RCC 7860 (cell line): ENCODE measurements around the gene CARD11.

Experiments
- DNase-seq: peaks from one replicate; pipeline ENCODE4 v3.0.0-alpha.2; 2015; ENCODE audit warnings: low spot score
- FAIRE-seq: peaks from 2 replicates; lab custom pipeline; 2012; peaks lifted over from hg19 to GRCh38; lab: Jason Lieb, UNC

The CARD11 gene

GRCh38 chr7:2947058-2947780 lies 96.4 kb downstream of the CARD11 start:
- FAIRE-seq: no peak
- no peak for DNase-seq

DNA sequence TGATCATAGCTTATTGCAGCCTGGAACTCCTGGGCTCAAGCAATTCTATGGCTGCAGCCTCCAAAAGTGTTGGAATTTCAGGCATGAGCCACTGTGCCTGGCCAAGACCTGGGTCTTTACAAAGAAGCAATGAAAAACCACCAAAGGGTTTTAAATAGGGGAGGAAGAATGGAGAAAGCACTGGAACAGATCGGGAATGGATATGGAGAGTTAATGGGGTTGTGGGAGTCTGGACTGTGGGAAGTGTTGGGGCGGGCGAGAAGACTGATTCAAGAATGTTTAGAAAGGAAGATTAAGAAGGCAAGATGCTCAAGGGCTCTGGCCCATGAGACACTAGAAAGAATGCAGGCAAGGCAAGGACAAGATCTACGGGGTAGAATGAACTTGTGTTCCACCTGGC lies 98.5 kb downstream of the CARD11 start:
- no peak for FAIRE-seq
- DNase-seq: no peak

GRCh38 chr7:2944739-2945138 lies 98.9 kb downstream of the CARD11 start:
- no peak for FAIRE-seq
- DNase-seq: no peak

DNA sequence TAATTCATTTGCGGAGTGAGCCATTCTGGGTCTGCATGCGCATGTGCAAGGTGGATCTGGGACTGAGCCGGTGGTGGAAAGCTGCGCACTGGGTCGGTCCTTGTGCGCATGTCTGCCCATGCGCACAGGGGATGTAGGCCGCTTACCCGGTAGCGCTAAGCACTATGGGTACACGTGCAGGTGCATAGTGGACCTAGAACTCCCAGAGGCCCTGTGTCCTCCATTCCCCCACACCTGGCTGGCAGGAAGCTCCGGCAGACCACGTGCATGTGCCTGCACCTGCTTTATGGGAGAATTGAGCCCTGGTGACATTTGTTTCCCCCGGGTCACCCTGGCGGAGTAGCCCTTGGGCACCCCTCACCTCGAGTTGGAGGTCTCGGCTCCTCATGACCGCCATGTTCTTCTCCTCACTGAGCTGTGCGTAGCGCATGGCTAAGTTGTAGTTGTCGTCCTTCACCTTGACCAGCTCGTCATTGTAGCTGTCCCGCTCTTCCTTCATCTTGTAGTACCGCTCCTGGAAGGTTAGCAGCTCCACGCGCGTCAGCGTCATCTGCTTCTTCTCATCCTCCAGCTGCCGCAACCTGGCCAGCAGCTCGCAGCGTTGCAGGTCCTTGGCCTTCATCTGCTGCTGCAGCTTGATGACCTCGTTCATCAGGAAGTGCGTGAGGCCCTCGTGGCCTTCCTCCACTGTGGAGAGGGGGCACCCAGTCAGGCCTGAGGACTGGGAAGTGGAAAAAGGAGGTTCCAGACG lies 99.6 kb downstream of the CARD11 start:
- FAIRE-seq: no peak
- no peak for DNase-seq

- DNase-seq (no peak), FAIRE-seq (no peak)
Measured at GRCh38 chr7:2941216-2941859, 102.3 kb downstream of the CARD11 start.

- FAIRE-seq (no peak), DNase-seq (no peak)
Measured at GRCh38 chr7:2940466-2940865, 103.2 kb downstream of the CARD11 start.

DNA sequence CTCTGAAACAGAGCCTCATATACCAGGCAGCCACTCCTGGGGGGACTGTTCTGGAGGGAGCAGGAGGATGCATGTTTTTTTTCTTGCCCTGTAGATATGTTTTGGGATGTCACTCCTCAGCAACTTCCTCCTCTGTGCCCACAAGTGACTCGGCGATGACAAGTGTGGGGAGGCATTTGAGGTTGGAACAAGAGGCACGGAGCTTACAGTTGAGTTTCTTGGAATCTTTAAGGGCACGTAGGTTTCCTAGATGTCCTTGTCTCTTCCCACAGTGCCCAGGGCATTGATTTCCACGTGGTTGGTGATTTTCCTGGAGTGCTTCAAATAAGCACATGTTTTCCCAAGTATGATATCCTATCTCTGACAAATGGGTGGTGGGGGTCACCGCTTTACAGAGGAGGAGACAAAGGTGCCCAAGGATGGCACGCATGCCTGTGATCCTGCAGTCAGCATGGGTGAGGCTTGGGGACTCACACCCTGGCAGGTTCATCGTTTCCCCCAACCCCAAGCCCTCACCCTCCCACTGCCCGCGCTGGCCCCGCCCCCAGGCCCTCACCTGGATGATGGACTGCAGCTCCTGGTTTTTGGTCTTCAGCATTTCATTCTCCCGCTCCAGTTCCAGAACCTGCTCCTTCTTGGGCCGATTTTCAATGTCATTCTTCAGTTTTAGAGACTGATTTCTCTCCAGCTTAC lies 104.3 kb downstream of the CARD11 start:
- FAIRE-seq (no peak), DNase-seq (peak; percentile 21)

- FAIRE-seq (no peak), DNase-seq (no peak)
Measured at GRCh38 chr7:2938514-2939192, 105.0 kb downstream of the CARD11 start.

DNA sequence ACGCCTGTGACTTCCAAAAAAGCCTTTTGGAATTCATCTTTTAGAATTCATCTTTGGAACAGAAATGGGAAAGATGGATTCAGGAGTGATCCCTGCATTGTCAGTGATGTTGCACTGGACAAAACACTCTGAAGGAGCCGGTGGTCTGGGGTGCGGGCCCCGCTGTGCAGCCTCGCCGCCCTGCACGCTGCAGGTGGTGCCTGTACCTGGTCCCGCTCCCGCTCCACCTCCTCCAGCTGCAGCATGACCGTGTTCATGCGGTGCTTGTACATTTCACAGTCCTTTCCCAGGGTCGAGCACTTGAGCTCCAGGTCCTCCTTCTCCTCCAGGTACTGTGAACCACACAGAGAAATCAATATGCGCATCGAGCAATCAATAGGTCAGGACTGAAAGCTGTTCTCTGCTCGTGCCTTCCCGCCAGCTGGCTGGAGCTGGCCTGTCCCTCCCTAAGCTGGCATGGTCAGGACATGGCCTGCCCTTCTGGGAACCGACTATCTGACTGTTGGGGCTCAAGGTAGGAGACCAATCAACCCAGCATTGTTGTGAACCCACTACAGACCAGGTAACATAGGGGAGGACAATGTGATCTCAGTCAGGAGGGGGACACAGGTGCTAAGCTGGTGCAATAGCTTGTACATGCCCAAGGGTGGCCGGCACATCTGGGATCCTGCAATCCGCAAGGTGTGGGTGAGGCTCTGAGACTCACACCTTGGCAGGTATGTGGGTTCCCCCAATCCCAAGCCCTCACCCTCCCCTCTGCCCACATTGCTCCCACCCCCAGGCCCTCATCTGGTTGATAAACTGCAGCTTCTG lies 105.8 kb downstream of the CARD11 start:
- FAIRE-seq (no peak), DNase-seq (no peak)

- DNase-seq: no peak
- FAIRE-seq: no peak
Measured at GRCh38 chr7:2936891-2937580, 106.6 kb downstream of the CARD11 start.

DNA sequence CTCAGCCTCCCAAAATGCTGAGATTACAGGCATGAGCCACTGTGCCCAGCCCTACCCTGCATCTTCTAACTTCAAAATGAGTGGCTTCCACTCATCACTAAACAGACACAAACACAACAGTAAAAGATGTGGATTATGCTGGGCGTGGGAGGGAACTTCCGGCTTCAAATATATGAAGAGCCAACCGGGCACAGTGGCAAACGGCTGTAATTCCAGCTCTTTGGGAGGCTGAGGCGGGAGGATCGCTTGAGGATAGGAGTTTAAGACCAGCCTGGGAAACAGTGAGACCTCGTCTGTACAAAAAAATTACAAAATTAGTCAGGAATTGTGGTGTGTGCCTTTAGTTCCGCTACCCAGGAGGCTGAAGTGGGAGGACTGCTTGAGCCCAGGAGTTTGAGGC lies 107.4 kb downstream of the CARD11 start:
- no peak for FAIRE-seq

DNA sequence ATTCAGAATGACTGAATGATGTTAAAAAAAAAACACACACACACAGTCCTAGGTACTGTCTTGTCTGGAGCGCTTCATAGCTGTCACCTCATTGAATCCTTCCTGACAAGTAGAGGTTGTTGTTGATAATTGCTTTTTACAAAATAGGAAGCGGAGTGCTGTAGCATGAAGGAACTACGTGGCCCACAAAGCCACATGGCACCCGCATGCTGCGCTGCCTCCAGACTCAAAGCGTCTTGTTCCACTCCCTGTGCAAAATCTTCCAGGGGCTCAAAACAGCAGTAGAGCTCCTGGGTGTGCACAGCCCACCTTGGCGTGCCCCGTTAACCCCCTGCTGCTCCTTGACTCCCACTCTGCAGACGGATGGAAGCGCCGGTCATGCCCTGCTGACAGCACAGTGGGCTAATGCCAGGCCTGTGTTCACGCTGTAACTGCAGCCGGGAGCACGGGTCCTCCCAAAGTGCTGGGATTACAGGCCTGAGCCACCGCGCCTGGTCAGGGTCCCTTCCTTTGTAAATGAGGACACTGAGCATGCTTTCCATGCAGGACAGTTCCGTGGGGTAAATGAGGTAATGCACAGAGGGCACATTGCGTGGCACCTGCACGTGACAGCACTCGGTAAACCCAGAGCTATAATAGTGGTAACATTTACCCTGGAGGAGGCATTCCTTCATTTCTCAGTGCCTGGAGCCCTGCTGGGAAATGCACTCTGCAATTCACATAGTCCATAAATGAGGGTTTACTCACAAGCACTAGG lies 108.5 kb downstream of the CARD11 start:
- DNase-seq: peak; percentile 33
- no peak for FAIRE-seq

More for the DNA sequence above, 107.4 kb downstream of the CARD11 start:
- DNase-seq: no peak

- FAIRE-seq: peak; percentile 42
- DNase-seq: peak; percentile 73
Measured at GRCh38 chr7:2934211-2934731, 109.4 kb downstream of the CARD11 start.

GRCh38 chr7:2932402-2933251 lies 111.0 kb downstream of the CARD11 start:
- no peak for FAIRE-seq
- no peak for DNase-seq

DNA sequence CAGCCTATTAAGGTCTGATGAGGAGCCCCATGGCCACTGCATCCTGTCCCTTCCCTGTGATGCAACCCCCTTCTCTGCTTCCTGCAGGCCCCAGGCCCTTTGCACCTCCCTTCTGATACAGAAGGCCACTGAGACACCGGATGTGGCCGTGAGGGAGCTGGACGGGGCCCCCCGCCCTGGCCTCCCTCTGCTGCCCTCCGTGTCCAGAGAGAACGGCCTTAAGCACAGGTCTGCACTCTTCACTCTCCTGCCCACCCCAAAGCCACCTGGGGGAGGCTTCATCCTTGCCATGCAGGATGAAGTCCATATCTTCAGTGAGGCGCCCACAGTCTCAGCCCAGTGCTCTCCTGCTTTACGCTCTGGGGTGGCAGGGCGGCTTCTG lies 112.6 kb downstream of the CARD11 start:
- DNase-seq (no peak), FAIRE-seq (no peak)

- DNase-seq (no peak), FAIRE-seq (no peak)
Measured at GRCh38 chr7:2930310-2931033, 113.2 kb downstream of the CARD11 start.
